Activated effector memory CD4-positive, alpha-beta T cell treated with anti-CD3 and anti-CD28 coated beads, Interleukin-2, amount 50 U/mL, for 16 hours (primary cell): ENCODE results near the gene GABPA.

Experiments used
- DNase-seq: peaks from one replicate; pipeline ENCODE4 v3.0.0-alpha.2; 2020

Gene GABPA

DNA sequence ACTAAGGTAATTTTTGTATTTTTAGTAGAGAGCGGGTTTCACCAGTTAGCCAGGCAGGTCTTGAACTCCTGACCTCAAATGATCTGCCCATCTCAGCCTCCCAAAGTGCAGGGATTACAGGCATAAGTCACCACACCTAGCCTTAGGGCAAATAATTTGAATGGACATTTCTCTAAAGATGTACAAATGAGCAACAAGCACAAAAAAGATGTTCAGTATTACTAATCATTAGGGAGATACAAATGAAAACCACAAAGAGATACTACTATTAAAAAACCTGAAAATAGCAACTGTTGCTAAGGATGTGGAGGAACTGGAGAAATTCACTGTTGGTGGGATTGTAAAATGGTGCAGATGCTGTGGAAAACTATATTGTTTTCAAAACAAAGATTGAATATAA is 79.1 kb downstream of the GABPA start:
- no peak for DNase-seq

DNA sequence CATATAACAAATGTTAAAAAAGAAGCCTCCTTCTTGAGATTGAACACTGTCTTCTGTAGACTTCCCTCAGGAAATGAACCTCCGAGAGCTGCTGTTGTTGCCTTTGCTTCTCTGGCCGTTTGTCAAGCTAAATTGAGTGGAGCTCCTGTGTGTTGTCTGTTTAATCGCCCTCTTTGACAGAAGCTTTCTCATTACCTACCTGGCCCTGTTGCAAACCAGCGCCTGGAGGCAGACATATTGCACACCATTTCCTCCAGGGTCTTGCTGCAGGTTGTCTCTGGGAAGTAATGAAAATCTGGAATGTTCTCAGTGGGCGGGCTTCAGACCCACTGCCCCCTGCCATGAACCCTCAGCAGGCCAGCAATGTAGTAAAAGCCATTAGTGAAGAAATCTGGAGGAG is 83.3 kb downstream of the GABPA start:
- DNase-seq = no peak

DNA sequence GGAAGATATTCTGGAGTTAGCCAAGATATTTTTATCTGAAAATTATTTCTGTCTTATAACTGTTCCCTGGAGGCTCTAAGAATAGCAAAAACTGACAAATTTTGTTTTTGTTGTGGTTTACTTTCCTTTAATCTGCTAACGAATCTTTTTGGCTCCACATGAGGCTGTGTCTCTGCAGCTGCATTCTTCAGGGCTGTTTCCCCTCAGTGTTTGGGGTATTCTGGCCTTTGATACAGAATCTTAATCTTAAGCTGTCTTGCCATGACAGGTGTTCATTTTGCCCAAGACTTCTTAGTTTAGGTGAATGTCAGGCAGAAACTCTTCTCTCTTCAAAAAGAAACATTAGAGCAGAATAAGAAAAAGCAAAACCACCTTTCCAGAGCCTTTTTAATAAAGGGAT is 83.8 kb downstream of the GABPA start:
- no peak for DNase-seq
